ENCODE measurements around the gene BTBD17. TPM values are rescaled to one million over a fixed set of nuclear protein-coding genes. Genes with fewer than 3 reads are reported as not detected.

Gene BTBD17
- total and polyA plus RNA-seq, 2 of the 8 experiments (the other 6 are each of a cell fraction or from before 2014, with no cell fraction given) = 7.0 to 14.8 TPM

DNA sequence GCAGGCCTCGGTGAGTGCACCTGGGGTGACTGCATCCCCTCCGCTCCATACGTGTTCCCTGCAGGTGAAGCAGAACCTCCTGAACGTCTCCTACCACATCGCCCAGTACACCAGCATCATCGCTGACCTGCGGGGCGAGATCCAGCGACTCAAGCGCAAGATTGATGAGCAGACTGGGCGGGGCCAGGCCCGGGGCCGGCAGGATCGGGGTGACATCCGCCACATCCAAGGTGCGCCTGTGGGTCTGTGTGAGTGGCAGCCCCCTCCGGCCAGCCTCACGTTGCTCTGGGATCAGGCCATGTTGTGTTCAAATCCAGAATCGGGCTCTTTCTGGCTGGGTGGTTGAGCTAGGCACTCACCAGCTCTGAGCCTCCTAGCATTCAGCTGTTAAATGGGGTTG, 12.5 kb downstream of the BTBD17 start:
- H4K5ac ChIP-seq (ENCODE audit: insufficient read length, low read depth, low read length) = no peak overlapping the region
- peaks cover 0 to 3% of the 10 kb centered on the region in 2 experiments for H4K20me1 ChIP-seq (replicated peaks in 1 of 2; ENCODE audit: control insufficient read depth in 1 of 2, insufficient read depth in 2 of 2, low read length in 2 of 2)
- no peak overlapping the region for H2BK20ac ChIP-seq (ENCODE audit: low read length)
- peaks cover 2% of the 10 kb centered on the region; the same call in 1 of the 2 replicates for H3K23me2 ChIP-seq (ENCODE audit: low read depth, low read length)
- no peaks in the 10 kb centered on the region for H3K36me3 ChIP-seq (ENCODE audit: control insufficient read depth in 2 of 4, insufficient read depth in 4 of 4, low read length in 3 of 4)
- H2AFZ ChIP-seq (ENCODE audit: low read length) = no peak overlapping the region
- no peak overlapping the region for H3K4me2 ChIP-seq (ENCODE audit: insufficient read depth in 1 of 2, low read depth in 2 of 2, low read length in 2 of 2)
- H3K27me3 ChIP-seq (replicated peaks in 1 of 4; ENCODE audit: control insufficient read depth in 3 of 4, extremely low read depth in 1 of 4, insufficient read depth in 3 of 4, low read length in 3 of 4) = peaks cover 16 to 38% (median 31%) of the 10 kb centered on the region in 4 experiments
- no peak overlapping the region for H2BK15ac ChIP-seq (ENCODE audit: low read length)
- no peak overlapping the region for H3K18ac ChIP-seq (ENCODE audit: extremely low read depth, low read length)
- H3K56ac ChIP-seq (replicated peaks; ENCODE audit: insufficient read length, low read depth, low read length) = no peak overlapping the region
- H3K23ac ChIP-seq (ENCODE audit: insufficient read length) = no peak overlapping the region
- no peak for FAIRE-seq
- no peaks in the 10 kb centered on the region for H3K9me3 ChIP-seq (ENCODE audit: insufficient read depth in 2 of 2, low read depth in 1 of 2, low read length in 1 of 2)
- H2BK12ac ChIP-seq (ENCODE audit: low read depth, low read length) = no peak overlapping the region
- no peak overlapping the region for H3K4ac ChIP-seq (replicated peaks; ENCODE audit: insufficient read length, low read depth, low read length)
- CTCF ChIA-PET (ENCODE audit: partially characterized antibody) = interaction anchor here (0.6 to 11.2 kb wide), 10 partner anchors 14 to 243 kb away, joined by 3 to 114 read pairs (median 8); partner anchors contain the start of genes BTBD17, CD300A and GPR142
- POLR2A ChIA-PET (ENCODE audit: partially characterized antibody) = no interaction called here
- H3K14ac ChIP-seq (ENCODE audit: insufficient read length) = no peak overlapping the region
- TF ChIP-seq KDM1A (IDR thresholded peaks at IDR 0.05; ENCODE audit: borderline replicate concordance, low read length) (no peak), TAF7 (optimal IDR thresholded peaks at IDR 0.05; ENCODE audit: borderline replicate concordance, low read depth, low read length) (no peak), TAF1 (IDR thresholded peaks at IDR 0.05; ENCODE audit: low read depth, low read length) (no peak), SP4 (IDR thresholded peaks at IDR 0.05; ENCODE audit: low read length) (no peak)
- H4K8ac ChIP-seq (ENCODE audit: extremely low read depth, insufficient read depth, low read length) = no peak overlapping the region
- no peak overlapping the region for H4K91ac ChIP-seq (replicated peaks; ENCODE audit: insufficient read length, low read length)
- no peak overlapping the region for H3K9ac ChIP-seq (replicated peaks in 1 of 4; ENCODE audit: extremely low read depth in 1 of 4, low read depth in 3 of 4, low read length in 3 of 4)
- H2BK120ac ChIP-seq (replicated peaks; ENCODE audit: low read depth, low read length) = no peak overlapping the region
- no peaks in the 10 kb centered on the region for H3K79me1 ChIP-seq (ENCODE audit: low read depth, low read length)
- no peaks in the 10 kb centered on the region for H3K79me2 ChIP-seq (ENCODE audit: control insufficient read depth in 1 of 2, insufficient read depth in 2 of 2, low read length in 2 of 2)
- H2BK5ac ChIP-seq (ENCODE audit: low read depth, low read length) = no peak overlapping the region
- WGBS, 2 experiments (ENCODE audit: extremely low coverage in 1 of 2, insufficient coverage in 1 of 2, insufficient read length in 1 of 2, insufficient replicate concordance in 2 of 2, low coverage in 1 of 2, low lambda C conversion rate in 2 of 2, missing lambda C conversion rate in 1 of 2) = 86% methylated on average over 16 of the region's 19 CpGs; no CpG with 5 or more reads in 1 of the 2 experiments
- no peak overlapping the region for H3K27ac ChIP-seq (ENCODE audit: low read depth, low read length)
- no peak for DNase-seq (ENCODE audit: low read depth in 1 of 2, low spot score in 2 of 2)
- peaks cover 0 to 11% (median 7%) of the 10 kb centered on the region in 4 experiments; a peak in 6 of 7 replicates for H3K4me1 ChIP-seq (replicated peaks in 1 of 4; ENCODE audit: control insufficient read depth in 3 of 4, insufficient read depth in 4 of 4, low read length in 3 of 4)
- H2AK5ac ChIP-seq (ENCODE audit: low read depth, low read length) = no peak overlapping the region
- no peak overlapping the region for H3K4me3 ChIP-seq (ENCODE audit: extremely low read depth in 1 of 4, insufficient read depth in 2 of 4, low read depth in 3 of 4, low read length in 4 of 4)
